PC-3 (cell line): ENCODE results near the gene TPGS1.

ENCODE experiments used
- CTCF ChIP-seq: fragments of 300-600 bp; sonication (generic); conservative IDR thresholded peaks from 2 replicates; pipeline ENCODE4 v1.5.1; 2017; ENCODE audit warnings: antibody characterized with exemption, low read depth, mild to moderate bottlenecking, low read length
- EZH2phosphoT487 ChIP-seq: fragments of 300-600 bp; sonication (generic); IDR thresholded peaks from 2 replicates; pipeline ENCODE4 v1.6.1; 2018; ENCODE audit warnings: mild to moderate bottlenecking, antibody characterized with exemption, low read length, borderline replicate concordance

GRCh38 chr19:478236-478903, 28.9 kb upstream of the TPGS1 start:
- TF ChIP-seq CTCF (no peak), EZH2phosphoT487 (no peak)
